PC-3 (cell line): Measurements from ENCODE around the gene UFD1. TPM values are rescaled to one million over a fixed set of nuclear protein-coding genes. Genes with fewer than 3 reads are reported as not detected.
"Not testable (repeated sequence)": the region's sequence is repeated elsewhere in the genome, so short reads cannot be mapped to it uniquely, and the experiment has no call there.

Experiments used
- ATAC-seq: fragments of 200-7000 bp; cut with Tn5 transposase; 2 replicates; pipeline ENCODE4 v1.9.1; 2020; ENCODE audit warnings: mild to moderate bottlenecking, moderate library complexity
- BruUV-seq: library from RNA; stranded (reverse); fragments of 400-500 nt; replicated peaks from 2 replicates; lab custom pipeline; 2021; lab: Mats Ljungman, UMichigan
- CTCF ChIA-PET: fragments of 300-600 bp; sonication (Branson Sonifier 250); formaldehyde crosslinking; loops from one replicate; lab custom pipeline; 2022; ENCODE audit warnings: antibody characterized with exemption; lab: Charles Lee
- POLR2A ChIA-PET: fragments of 300-600 bp; sonication (Branson Sonifier 250); formaldehyde crosslinking; loops from one replicate; lab custom pipeline; 2022; ENCODE audit warnings: antibody characterized with exemption; ENCODE audit not compliant: unreplicated experiment; lab: Charles Lee
- DNase-seq: peaks from one replicate; pipeline ENCODE4 v3.0.0-alpha.2; 2015
- H2AFZ ChIP-seq: fragments of 300-600 bp; sonication (generic); 2 replicates; pipeline ENCODE4 v1.6.0; 2016; ENCODE audit warnings: antibody characterized with exemption, low read length
- H3F3A ChIP-seq: fragments of 300-600 bp; sonication (generic); one replicate; pipeline ENCODE4 v1.6.0; 2017; ENCODE audit warnings: antibody characterized with exemption, low read length, control low read depth, mild to moderate bottlenecking; ENCODE audit not compliant: unreplicated experiment
- H3K27ac ChIP-seq: fragments of 300-600 bp; sonication (generic); 2 replicates; pipeline ENCODE4 v1.5.1; 2016; ENCODE audit warnings: mild to moderate bottlenecking, low read length
- H3K27me3 ChIP-seq: fragments of 300-600 bp; sonication (generic); 2 replicates; pipeline ENCODE4 v1.6.1; 2016; ENCODE audit warnings: low read length, mixed read lengths
- H3K36me3 ChIP-seq: fragments of 300-600 bp; sonication (generic); 2 replicates; pipeline ENCODE4 v1.6.1; 2016; ENCODE audit warnings: low read depth, mixed run types, low read length, mixed read lengths
- H3K4me1 ChIP-seq: fragments of 300-600 bp; sonication (generic); 2 replicates; pipeline ENCODE4 v1.5.1; 2016; ENCODE audit warnings: low read length; ENCODE audit not compliant: insufficient read depth
- H3K4me2 ChIP-seq: fragments of 300-600 bp; sonication (generic); 2 replicates; pipeline ENCODE4 v1.6.0; 2016; ENCODE audit warnings: low read length
- H3K4me3 ChIP-seq: fragments of 300-600 bp; sonication (generic); 2 replicates; pipeline ENCODE4 v1.5.1; 2016; ENCODE audit warnings: mild to moderate bottlenecking, low read length, mixed read lengths
- H3K79me2 ChIP-seq: fragments of 300-600 bp; sonication (generic); 2 replicates; pipeline ENCODE4 v1.6.1; 2017; ENCODE audit warnings: low read length, mixed read lengths
- H3K9ac ChIP-seq: fragments of 300-600 bp; sonication (generic); 2 replicates; pipeline ENCODE4 v1.6.0; 2016; ENCODE audit warnings: mild to moderate bottlenecking, low read length
- H3K9me2 ChIP-seq: fragments of 300-600 bp; sonication (generic); replicated peaks from 2 replicates; pipeline ENCODE4 v1.6.1; 2016; ENCODE audit warnings: mixed run types, low read length, mixed read lengths
- H3K9me3 ChIP-seq: fragments of 300-600 bp; sonication (generic); 2 replicates; pipeline ENCODE4 v1.6.1; 2016; ENCODE audit warnings: low read length, mixed read lengths
- H4K20me1 ChIP-seq: fragments of 300-600 bp; sonication (generic); 2 replicates; pipeline ENCODE4 v1.6.1; 2016; ENCODE audit warnings: low read length, mixed read lengths
- EZH2 ChIP-seq: fragments of 300-600 bp; sonication (generic); IDR thresholded peaks from one replicate; pipeline ENCODE4 v1.6.1; 2017; ENCODE audit warnings: antibody characterized with exemption, mild to moderate bottlenecking, low read length; ENCODE audit not compliant: unreplicated experiment
- EZH2phosphoT487 ChIP-seq: fragments of 300-600 bp; sonication (generic); IDR thresholded peaks from 2 replicates; pipeline ENCODE4 v1.6.1; 2018; ENCODE audit warnings: mild to moderate bottlenecking, antibody characterized with exemption, low read length, borderline replicate concordance
- intact Hi-C: fragments of 100-400 bp; cut with micrococcal nuclease; formaldehyde crosslinking; loops from 2 replicates; pipeline ENCODE4 v1.9.0; 2023
- total RNA-seq: library from RNA; depleted of rRNA; stranded (reverse); fragments of >200 nt; gene quantifications from 2 replicates; pipeline ENCODE4 v1.2.3, GENCODE V29; 2014
- TF ChIP-seq, protein P1 (sequence below): fragments of 300-600 bp; sonication (generic); conservative IDR thresholded peaks from 2 replicates; pipeline ENCODE4 v1.5.1; 2017; ENCODE audit warnings: antibody characterized with exemption, low read depth, mild to moderate bottlenecking, low read length

The UFD1 gene
- total RNA-seq, 1 experiment from 2014 or later, result 92.6 TPM

DNA sequence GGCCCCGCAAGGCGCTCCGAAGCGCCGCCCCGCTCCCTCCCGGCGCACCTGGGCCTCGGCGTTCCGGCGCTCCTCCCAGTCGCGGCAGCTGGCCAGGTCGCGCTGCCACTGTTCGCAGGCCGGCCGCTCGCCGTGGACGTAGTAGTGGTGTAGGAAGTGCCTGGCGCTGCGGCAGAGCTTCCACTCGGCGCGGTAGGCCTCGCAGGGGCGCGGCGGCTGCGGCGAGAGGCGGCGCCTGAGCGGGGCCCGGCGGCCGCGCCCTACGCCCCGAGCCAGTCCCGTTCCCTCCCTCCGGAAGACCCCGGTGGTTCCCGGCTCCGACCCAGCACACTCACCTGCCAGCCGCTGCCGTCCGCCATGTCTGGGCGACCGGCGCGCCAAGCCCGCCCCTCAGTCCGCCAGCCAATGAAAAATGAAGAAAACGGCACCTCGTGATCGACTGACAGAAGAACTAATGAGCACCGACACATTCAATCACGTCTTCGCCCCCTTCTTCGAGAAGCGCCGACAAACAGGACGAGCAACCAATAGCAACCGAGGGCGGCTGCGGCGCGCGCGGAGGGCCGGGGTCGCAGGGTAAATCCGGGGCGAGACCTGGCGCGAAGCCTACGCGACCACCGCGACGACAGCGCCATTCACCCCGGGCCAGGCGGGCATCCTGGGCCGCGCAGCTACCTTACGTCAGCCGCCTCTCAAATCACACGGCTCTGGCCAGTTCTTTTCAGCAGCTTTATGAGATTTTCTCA, 31.5 kb downstream of the UFD1 start, which contains the start of gene C22orf39:
C22orf39 (minus strand) TSS at position 382 of the 746 bp plus-strand sequence; CDS start at position 359, 23 bp downstream.
- TF ChIP-seq EZH2phosphoT487 (no peak), EZH2 (no peak)
- TF ChIP-seq, protein P1, sequence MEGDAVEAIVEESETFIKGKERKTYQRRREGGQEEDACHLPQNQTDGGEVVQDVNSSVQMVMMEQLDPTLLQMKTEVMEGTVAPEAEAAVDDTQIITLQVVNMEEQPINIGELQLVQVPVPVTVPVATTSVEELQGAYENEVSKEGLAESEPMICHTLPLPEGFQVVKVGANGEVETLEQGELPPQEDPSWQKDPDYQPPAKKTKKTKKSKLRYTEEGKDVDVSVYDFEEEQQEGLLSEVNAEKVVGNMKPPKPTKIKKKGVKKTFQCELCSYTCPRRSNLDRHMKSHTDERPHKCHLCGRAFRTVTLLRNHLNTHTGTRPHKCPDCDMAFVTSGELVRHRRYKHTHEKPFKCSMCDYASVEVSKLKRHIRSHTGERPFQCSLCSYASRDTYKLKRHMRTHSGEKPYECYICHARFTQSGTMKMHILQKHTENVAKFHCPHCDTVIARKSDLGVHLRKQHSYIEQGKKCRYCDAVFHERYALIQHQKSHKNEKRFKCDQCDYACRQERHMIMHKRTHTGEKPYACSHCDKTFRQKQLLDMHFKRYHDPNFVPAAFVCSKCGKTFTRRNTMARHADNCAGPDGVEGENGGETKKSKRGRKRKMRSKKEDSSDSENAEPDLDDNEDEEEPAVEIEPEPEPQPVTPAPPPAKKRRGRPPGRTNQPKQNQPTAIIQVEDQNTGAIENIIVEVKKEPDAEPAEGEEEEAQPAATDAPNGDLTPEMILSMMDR, result no peak
- Histone ChIP-seq H3K27me3 (no peaks in the 10 kb centered on the region), H3K9me2 (no peaks in the 10 kb centered on the region), H3K9ac (peak within 1 kb of the TSS; percentile 87), H3K27ac (peak within 1 kb of the TSS; percentile 64), H4K20me1 (no peaks in the 10 kb centered on the region), H3K9me3 (no peaks in the 10 kb centered on the region), H2AFZ (peak within 1 kb of the TSS; percentile 64), H3K36me3 (peaks cover 2% of the 10 kb centered on the region; the same call in 1 of the 2 replicates), H3K4me2 (peak within 1 kb of the TSS; percentile 80), H3F3A (no peaks in the 10 kb centered on the region), H3K79me2 (peaks cover 46% of the 10 kb centered on the region), H3K4me1 (peaks cover 12% of the 10 kb centered on the region), H3K4me3 (peak within 1 kb of the TSS; percentile 97)
- POLR2A ChIA-PET, result interaction anchor here (0.6 kb wide), 1 partner anchor 157 kb away, joined by 3 read pairs; no protein-coding TSS in a partner anchor
- TSS peak; percentile 53 for BruUV-seq
- CTCF ChIA-PET, result interaction anchor here (0.6 kb wide), 1 partner anchor 283 kb away, joined by 5 read pairs; no protein-coding TSS in a partner anchor
- peak; percentile 87 for DNase-seq
- ATAC-seq, result peak; percentile 88
- intact Hi-C loops, result no loop called here

DNA sequence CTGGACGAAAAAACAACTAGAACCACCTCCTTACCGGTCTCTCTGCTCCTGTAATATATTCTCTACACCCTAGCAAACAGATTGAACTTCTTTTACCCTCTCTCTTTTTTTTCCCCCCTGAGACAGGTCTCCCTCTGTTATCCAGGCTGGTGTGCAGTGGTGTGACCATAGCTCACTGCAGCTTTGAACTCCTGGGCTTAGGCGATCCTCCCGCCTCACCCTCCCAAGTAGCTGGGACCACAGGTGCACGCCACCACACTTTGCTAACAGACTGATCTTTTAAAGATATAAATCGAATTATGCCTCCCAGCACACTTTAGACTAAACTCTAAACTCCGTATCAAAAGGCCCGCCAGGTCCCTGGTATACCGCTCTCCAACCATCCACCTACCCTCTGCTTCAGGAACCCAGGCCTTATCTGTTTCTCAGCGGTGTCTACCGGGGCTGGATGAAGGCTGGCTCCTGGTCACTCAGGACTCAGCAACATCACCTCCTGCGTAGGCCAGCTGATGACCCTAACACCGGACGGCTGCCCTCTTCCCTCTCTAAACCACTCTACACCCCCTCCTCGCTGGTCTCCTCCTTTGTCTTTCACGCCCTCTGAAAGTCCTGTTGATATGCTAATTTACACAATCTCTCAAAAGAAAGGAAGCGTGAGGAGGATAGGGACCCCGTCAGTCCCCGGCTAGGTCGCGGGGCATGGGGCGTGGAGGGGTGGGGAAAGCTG, 32.2 kb downstream of the UFD1 start:
- Histone ChIP-seq H3K4me2 (peak overlapping the region; percentile 80), H3K9ac (peak overlapping the region; percentile 87), H3F3A (no peaks in the 10 kb centered on the region), H4K20me1 (no peaks in the 10 kb centered on the region), H3K36me3 (peaks cover 2% of the 10 kb centered on the region; the same call in 1 of the 2 replicates), H3K4me3 (peak overlapping the region; percentile 97), H3K27ac (peak overlapping the region; percentile 64), H3K9me2 (no peaks in the 10 kb centered on the region), H3K9me3 (no peaks in the 10 kb centered on the region), H3K79me2 (peaks cover 50% of the 10 kb centered on the region), H3K4me1 (peaks cover 12% of the 10 kb centered on the region), H2AFZ (peak overlapping the region; percentile 64), H3K27me3 (no peaks in the 10 kb centered on the region)
- ATAC-seq, result peak; percentile 18
- no peak for DNase-seq
- TF ChIP-seq EZH2phosphoT487, result no peak
- POLR2A ChIA-PET, result interaction anchor here (0.6 kb wide), 1 partner anchor 156 kb away, joined by 3 read pairs; no protein-coding TSS in a partner anchor
- CTCF ChIA-PET, result no interaction called here
- BruUV-seq, result TSS peak; percentile 42
- intact Hi-C loops, result no loop called here

DNA sequence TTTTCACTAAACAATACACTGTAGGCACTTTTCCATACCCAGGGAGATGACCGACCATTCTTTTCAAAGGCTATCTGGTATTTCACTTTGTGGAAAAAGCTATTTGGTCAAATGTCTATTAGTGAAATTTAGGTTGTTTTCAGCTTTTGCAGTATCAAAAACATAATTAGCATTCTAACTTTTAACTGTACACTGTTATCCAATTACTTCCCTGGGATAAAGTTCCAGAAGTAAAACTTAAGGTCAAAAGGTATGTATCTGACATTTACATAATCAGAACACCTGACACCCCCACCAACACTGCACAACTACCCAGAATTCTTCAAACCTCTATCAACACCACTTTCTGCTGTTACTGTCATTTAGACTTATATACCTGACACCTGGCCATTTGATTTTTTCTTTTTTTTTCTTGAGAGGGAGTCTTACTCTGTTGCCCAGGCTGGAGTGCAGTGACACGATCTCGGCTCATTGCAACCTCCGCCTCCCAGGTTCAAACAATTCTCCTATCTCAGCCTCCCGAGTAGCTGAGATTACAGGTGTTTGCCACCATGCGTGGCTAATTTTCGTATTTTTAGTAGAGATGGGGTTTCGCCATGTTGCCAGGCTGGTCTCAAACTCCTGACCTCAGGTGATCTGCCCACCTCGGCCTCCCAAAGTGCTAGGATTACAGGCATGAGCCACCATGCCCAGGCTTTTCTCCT, 33.6 kb downstream of the UFD1 start:
- BruUV-seq, H2AFZ ChIP-seq, H3K27me3 ChIP-seq, H4K20me1 ChIP-seq, H3K9ac ChIP-seq, H3F3A ChIP-seq, H3K4me3 ChIP-seq, H3K36me3 ChIP-seq, CTCF ChIA-PET, POLR2A ChIA-PET, ATAC-seq, H3K4me2 ChIP-seq, DNase-seq, H3K9me3 ChIP-seq, intact Hi-C loops, H3K27ac ChIP-seq, H3K9me2 ChIP-seq: not testable (repeated sequence)
- H3K79me2 ChIP-seq, result peaks cover 57% of the 10 kb centered on the region
- peaks cover 12% of the 10 kb centered on the region for H3K4me1 ChIP-seq
